WTC11 (cell line): ENCODE results near the gene TBRG4.

Experiments used
- ATF3 ChIP-seq: sonication (generic); formaldehyde crosslinking; conservative IDR thresholded peaks from 2 replicates; pipeline ENCODE4 v1.8.1; 2022; ENCODE audit warnings: mild to moderate bottlenecking, missing genetic modification reagents
- CTCF ChIP-seq: fragments of 200-600 bp; IDR thresholded peaks from 2 replicates; pipeline ENCODE4 v1.8.0; 2022; ENCODE audit warnings: antibody characterized with exemption
- E2F4 ChIP-seq: sonication (generic); formaldehyde crosslinking; IDR thresholded peaks from 2 replicates; pipeline ENCODE4 v1.8.1; 2022; ENCODE audit warnings: low read depth, mild to moderate bottlenecking, moderate library complexity, missing genetic modification reagents, borderline replicate concordance

- TF ChIP-seq CTCF (no peak), ATF3 (CRISPR knock-in tag) (no peak), E2F4 (CRISPR knock-in tag) (no peak)
These were observed 51.2 kb downstream of the TBRG4 start for GRCh38 chr7:45060295-45060694.
